ENCODE results near the gene PRM3.

Gene PRM3

GRCh38 chr16:11249233-11250061 lies 24.0 kb downstream of the PRM3 start:
- no peak overlapping the region for H3K27ac Mint-ChIP-seq (ENCODE audit: low read depth)
- H3K9me3 Mint-ChIP-seq, result no peaks in the 10 kb centered on the region
- no peak for DNase-seq (ENCODE audit: low spot score in 2 of 2)
- no peak overlapping the region for H3K4me3 Mint-ChIP-seq
- peaks cover 26% of the 10 kb centered on the region for H3K36me3 Mint-ChIP-seq (ENCODE audit: insufficient read depth)
- no peak for ATAC-seq (replicated peaks; ENCODE audit: extremely low read depth, poor library complexity, severe bottlenecking)
- no peaks in the 10 kb centered on the region for H3K27me3 Mint-ChIP-seq
- peaks cover 42% of the 10 kb centered on the region for H3K4me1 Mint-ChIP-seq

GRCh38 chr16:11248133-11248532 lies 25.3 kb downstream of the PRM3 start:
- H3K27ac Mint-ChIP-seq (ENCODE audit: low read depth), result no peak overlapping the region
- no peak overlapping the region for H3K4me3 Mint-ChIP-seq
- peaks cover 32% of the 10 kb centered on the region for H3K4me1 Mint-ChIP-seq
- DNase-seq (ENCODE audit: low spot score in 2 of 2), result no peak
- H3K9me3 Mint-ChIP-seq, result no peaks in the 10 kb centered on the region
- no peaks in the 10 kb centered on the region for H3K27me3 Mint-ChIP-seq
- peaks cover 18% of the 10 kb centered on the region for H3K36me3 Mint-ChIP-seq (ENCODE audit: insufficient read depth)
- no peak for ATAC-seq (replicated peaks; ENCODE audit: extremely low read depth, poor library complexity, severe bottlenecking)

DNA sequence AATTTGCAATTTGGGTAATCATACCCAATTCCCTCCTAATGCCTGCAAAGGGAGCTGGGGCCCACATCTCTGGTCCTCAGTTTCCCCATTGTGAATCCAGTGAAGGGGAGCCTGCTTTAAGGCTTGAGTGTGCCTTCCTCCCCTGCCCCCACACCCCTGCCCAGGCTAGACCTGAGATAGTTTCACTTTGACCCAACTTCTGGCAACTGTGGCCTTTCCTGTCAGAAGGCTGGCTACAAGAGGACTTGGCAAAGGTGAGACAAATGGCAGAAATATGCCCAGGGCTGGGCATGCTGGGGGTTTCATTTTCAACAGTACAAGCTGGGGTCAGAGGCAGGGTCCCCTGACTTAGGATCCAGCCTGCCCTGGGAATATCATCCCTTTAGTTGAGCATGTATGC lies 27.4 kb downstream of the PRM3 start:
- ATAC-seq (replicated peaks; ENCODE audit: extremely low read depth, poor library complexity, severe bottlenecking) (no peak), DNase-seq (ENCODE audit: low spot score in 2 of 2) (no peak)
- H3K4me3 Mint-ChIP-seq, result no peak overlapping the region
- H3K36me3 Mint-ChIP-seq (ENCODE audit: insufficient read depth), result peaks cover 7% of the 10 kb centered on the region
- no peaks in the 10 kb centered on the region for H3K27me3 Mint-ChIP-seq
- H3K27ac Mint-ChIP-seq (ENCODE audit: low read depth), result no peak overlapping the region
- H3K9me3 Mint-ChIP-seq, result no peaks in the 10 kb centered on the region
- H3K4me1 Mint-ChIP-seq, result peaks cover 15% of the 10 kb centered on the region

DNA sequence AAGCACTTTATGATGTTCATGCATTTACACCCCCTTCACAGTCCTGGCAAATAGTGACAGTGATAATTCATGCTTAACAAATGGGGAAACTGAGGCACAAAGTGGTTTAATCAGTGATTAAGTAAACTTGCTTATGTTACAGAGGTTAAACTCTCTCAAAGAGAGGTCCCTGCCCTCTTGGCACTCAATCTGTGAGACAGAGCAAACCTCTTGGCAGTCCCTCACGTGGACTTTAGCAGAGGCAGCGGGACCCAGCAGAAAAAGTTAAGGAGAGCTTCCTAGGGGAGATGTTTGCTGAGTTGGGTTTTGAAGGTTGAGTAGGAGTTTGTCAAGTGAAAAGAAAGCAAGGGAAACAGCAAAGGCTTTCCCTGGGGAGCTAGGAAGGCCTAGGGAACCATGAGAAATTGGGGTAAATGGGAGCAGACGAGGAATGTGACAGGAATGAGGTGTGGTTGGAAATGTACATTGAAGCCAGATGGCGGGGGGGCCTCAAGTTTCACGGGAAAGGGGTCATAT lies 28.1 kb downstream of the PRM3 start:
- no peaks in the 10 kb centered on the region for H3K27me3 Mint-ChIP-seq
- no peaks in the 10 kb centered on the region for H3K9me3 Mint-ChIP-seq
- no peak overlapping the region for H3K4me3 Mint-ChIP-seq
- no peak overlapping the region for H3K27ac Mint-ChIP-seq (ENCODE audit: low read depth)
- DNase-seq (ENCODE audit: low spot score in 2 of 2), result no peak
- no peak for ATAC-seq (replicated peaks; ENCODE audit: extremely low read depth, poor library complexity, severe bottlenecking)
- peaks cover 10% of the 10 kb centered on the region for H3K4me1 Mint-ChIP-seq
- peaks cover 7% of the 10 kb centered on the region for H3K36me3 Mint-ChIP-seq (ENCODE audit: insufficient read depth)

GRCh38 chr16:11242658-11243057 lies 30.8 kb downstream of the PRM3 start:
- no peak for ATAC-seq (replicated peaks; ENCODE audit: extremely low read depth, poor library complexity, severe bottlenecking)
- DNase-seq (ENCODE audit: low spot score in 2 of 2), result no peak

GRCh38 chr16:11241480-11242204 lies 31.8 kb downstream of the PRM3 start:
- Mint-ChIP-seq H3K9me3 (no peaks in the 10 kb centered on the region), H3K4me1 (peaks cover 9% of the 10 kb centered on the region), H3K27me3 (no peaks in the 10 kb centered on the region), H3K36me3 (ENCODE audit: insufficient read depth) (peaks cover 2% of the 10 kb centered on the region), H3K27ac (ENCODE audit: low read depth) (no peak overlapping the region), H3K4me3 (no peak overlapping the region)
- DNase-seq (ENCODE audit: low spot score in 2 of 2), result no peak
- ATAC-seq (replicated peaks; ENCODE audit: extremely low read depth, poor library complexity, severe bottlenecking), result no peak

More at GRCh38 chr16:11242658-11243057, 30.8 kb downstream of the PRM3 start:
- Mint-ChIP-seq H3K36me3 (ENCODE audit: insufficient read depth) (peaks cover 4% of the 10 kb centered on the region), H3K4me3 (no peak overlapping the region), H3K27me3 (no peaks in the 10 kb centered on the region), H3K4me1 (peaks cover 9% of the 10 kb centered on the region), H3K27ac (ENCODE audit: low read depth) (no peak overlapping the region), H3K9me3 (no peaks in the 10 kb centered on the region)

- Mint-ChIP-seq H3K4me1 (peaks cover 9% of the 10 kb centered on the region), H3K27ac (ENCODE audit: low read depth) (no peak overlapping the region), H3K27me3 (no peaks in the 10 kb centered on the region), H3K9me3 (no peaks in the 10 kb centered on the region), H3K36me3 (ENCODE audit: insufficient read depth) (peaks cover 2% of the 10 kb centered on the region), H3K4me3 (no peak overlapping the region)
- no peak for ATAC-seq (replicated peaks; ENCODE audit: extremely low read depth, poor library complexity, severe bottlenecking)
- no peak for DNase-seq (ENCODE audit: low spot score in 2 of 2)
These were observed 32.6 kb downstream of the PRM3 start for GRCh38 chr16:11240636-11241473.

GRCh38 chr16:11239644-11240632 lies 33.5 kb downstream of the PRM3 start:
- no peak for DNase-seq (ENCODE audit: low spot score in 2 of 2)
- Mint-ChIP-seq H3K4me1 (peaks cover 7% of the 10 kb centered on the region), H3K9me3 (no peaks in the 10 kb centered on the region), H3K4me3 (no peak overlapping the region), H3K36me3 (ENCODE audit: insufficient read depth) (peaks cover 2% of the 10 kb centered on the region), H3K27me3 (no peaks in the 10 kb centered on the region), H3K27ac (ENCODE audit: low read depth) (no peak overlapping the region)
- no peak for ATAC-seq (replicated peaks; ENCODE audit: extremely low read depth, poor library complexity, severe bottlenecking)

GRCh38 chr16:11238272-11239202 lies 34.9 kb downstream of the PRM3 start:
- Mint-ChIP-seq H3K4me1 (peaks cover 19% of the 10 kb centered on the region), H3K9me3 (no peaks in the 10 kb centered on the region), H3K4me3 (no peak overlapping the region), H3K27me3 (no peaks in the 10 kb centered on the region), H3K36me3 (ENCODE audit: insufficient read depth) (peaks cover 2% of the 10 kb centered on the region), H3K27ac (ENCODE audit: low read depth) (no peak overlapping the region)
- DNase-seq (ENCODE audit: low spot score in 2 of 2) (no peak), ATAC-seq (replicated peaks; ENCODE audit: extremely low read depth, poor library complexity, severe bottlenecking) (no peak)

DNA sequence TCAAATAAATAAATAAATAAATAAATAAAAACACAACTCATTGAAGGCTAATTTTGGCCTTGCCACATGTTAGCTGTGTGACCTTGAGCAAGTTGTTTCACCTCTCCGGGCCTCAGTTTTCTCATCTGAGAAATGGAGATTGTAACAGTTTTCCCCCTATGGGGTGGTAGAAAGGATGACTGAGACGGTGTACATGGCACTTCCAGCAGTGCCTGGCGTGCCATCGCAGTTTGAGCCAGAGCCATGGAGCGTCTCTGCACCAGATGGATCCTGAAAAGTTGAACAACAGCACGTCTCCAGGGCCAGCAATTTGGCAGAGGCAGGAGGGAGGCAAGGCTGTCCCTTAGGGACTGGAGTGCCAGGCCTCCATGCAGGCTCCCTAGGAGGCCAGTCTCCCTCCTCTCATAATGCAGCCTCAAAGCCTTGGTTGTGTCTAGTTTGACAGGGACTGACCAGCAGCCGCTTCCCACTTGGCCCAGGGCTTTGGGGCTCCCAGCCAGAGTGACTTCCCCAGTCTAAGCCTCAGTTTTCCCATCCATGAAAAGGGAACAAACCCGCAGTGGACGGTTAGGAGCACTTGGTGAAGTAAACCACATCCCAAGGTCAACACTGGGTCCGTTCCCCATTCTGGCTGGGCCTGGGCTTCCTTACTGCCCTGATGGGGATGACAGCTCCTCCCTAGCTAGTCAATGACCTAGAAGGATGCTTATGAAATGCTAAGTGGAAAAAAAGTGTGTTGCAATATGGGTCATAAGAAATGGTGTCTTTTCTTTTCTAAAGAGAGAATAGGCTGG lies 36.8 kb downstream of the PRM3 start:
- DNase-seq (ENCODE audit: low spot score in 2 of 2) (no peak), ATAC-seq (replicated peaks; ENCODE audit: extremely low read depth, poor library complexity, severe bottlenecking) (no peak)
- Mint-ChIP-seq H3K27me3 (no peaks in the 10 kb centered on the region), H3K9me3 (no peaks in the 10 kb centered on the region), H3K36me3 (ENCODE audit: insufficient read depth) (peaks cover 5% of the 10 kb centered on the region), H3K4me1 (peaks cover 37% of the 10 kb centered on the region), H3K27ac (ENCODE audit: low read depth) (no peak overlapping the region), H3K4me3 (no peak overlapping the region)
